Mesendoderm (in vitro differentiated cells): Measurements from ENCODE around the gene CREB3L1.
A peak's percentile ranks its signal among the peaks of the same experiment; 100 is the strongest.

Experiments used
- DNase-seq: peaks from one replicate; pipeline ENCODE4 v3.0.0; 2013
- H2AK5ac ChIP-seq: 2 replicates; pipeline ENCODE4 v1.6.1; 2013; ENCODE audit warnings: low read length, inconsistent platforms
- H2BK120ac ChIP-seq: 2 replicates; pipeline ENCODE4 v1.6.1; 2013; ENCODE audit warnings: low read depth, mild to moderate bottlenecking, low read length, moderate library complexity, mixed read lengths
- H2BK15ac ChIP-seq: replicated peaks from 2 replicates; pipeline ENCODE4 v1.6.1; 2013; ENCODE audit warnings: low read depth, mild to moderate bottlenecking, moderate library complexity
- H2BK5ac ChIP-seq: 2 replicates; pipeline ENCODE4 v1.6.1; 2013; ENCODE audit warnings: low read length, inconsistent platforms
- H3K18ac ChIP-seq: 2 replicates; pipeline ENCODE4 v1.6.1; 2013; ENCODE audit warnings: mild to moderate bottlenecking, low read length, mixed read lengths
- H3K23ac ChIP-seq: one replicate; pipeline ENCODE4 v1.6.1; 2013; ENCODE audit warnings: low read length
- H3K27ac ChIP-seq: 2 replicates; pipeline ENCODE4 v1.5.1; 2013; ENCODE audit warnings: low read depth, mild to moderate bottlenecking, inconsistent platforms, low read length, moderate library complexity
- H3K27me3 ChIP-seq: 2 replicates; pipeline ENCODE4 v1.6.1; 2013; ENCODE audit warnings: low read length, control low read depth, mild to moderate bottlenecking, inconsistent platforms; ENCODE audit not compliant: insufficient read depth, poor library complexity
- H3K36me3 ChIP-seq: 2 replicates; pipeline ENCODE4 v1.6.1; 2013; ENCODE audit warnings: low read length, inconsistent platforms; ENCODE audit not compliant: control insufficient read depth, insufficient read depth
- H3K4ac ChIP-seq: one replicate; pipeline ENCODE4 v1.6.1; 2013; ENCODE audit warnings: low read depth, mild to moderate bottlenecking, low read length, moderate library complexity
- H3K4me1 ChIP-seq: 2 replicates; pipeline ENCODE4 v1.6.1; 2013; ENCODE audit warnings: low read depth, low read length, inconsistent platforms; ENCODE audit not compliant: control insufficient read depth
- H3K4me2 ChIP-seq: 2 replicates; pipeline ENCODE4 v1.6.1; 2013; ENCODE audit warnings: low read length
- H3K4me3 ChIP-seq: 2 replicates; pipeline ENCODE4 v1.5.1; 2013; ENCODE audit warnings: mild to moderate bottlenecking, low read length
- H3K56ac ChIP-seq: one replicate; pipeline ENCODE4 v1.6.1; 2013; ENCODE audit warnings: low read length
- H3K79me1 ChIP-seq: 2 replicates; pipeline ENCODE4 v1.6.1; 2013; ENCODE audit warnings: low read length, inconsistent platforms
- H3K79me2 ChIP-seq: 2 replicates; pipeline ENCODE4 v1.6.1; 2013; ENCODE audit warnings: mild to moderate bottlenecking, low read length; ENCODE audit not compliant: control insufficient read depth, insufficient read depth
- H3K9ac ChIP-seq: 2 replicates; pipeline ENCODE4 v1.6.1; 2013; ENCODE audit warnings: low read length, inconsistent platforms
- H4K5ac ChIP-seq: one replicate; pipeline ENCODE4 v1.6.1; 2013; ENCODE audit warnings: low read length
- H4K8ac ChIP-seq: one replicate; pipeline ENCODE4 v1.6.1; 2013; ENCODE audit warnings: low read depth, mild to moderate bottlenecking, control low read depth, low read length, moderate library complexity
- WGBS: extraction: QIAGEN DNeasy Blood & Tissue Kit; methylation state at CpG from one replicate; pipeline ENCODE4 v1.1.7; 2013; ENCODE audit warnings: low lambda C conversion rate, missing lambda C conversion rate; ENCODE audit not compliant: insufficient coverage; ENCODE audit errors: extremely low coverage; 5-methylcytosine and 5-hydroxymethylcytosine counted together

CREB3L1 gene

GRCh38 chr11:46308631-46309419 lies 31.4 kb downstream of the CREB3L1 start:
- no peak overlapping the region for H2BK120ac ChIP-seq
- no peaks in the 10 kb centered on the region for H3K79me2 ChIP-seq
- no peak overlapping the region for H2BK15ac ChIP-seq
- no peak overlapping the region for H2BK5ac ChIP-seq
- no peaks in the 10 kb centered on the region for H3K4me1 ChIP-seq
- DNase-seq = peak; percentile 83
- WGBS = no CpG with 5 or more reads among the region's 12 CpGs
- H3K23ac ChIP-seq = no peak overlapping the region
- H3K56ac ChIP-seq = peak overlapping the region; percentile 25
- no peak overlapping the region for H2AK5ac ChIP-seq
- no peak overlapping the region for H3K4me2 ChIP-seq
- no peak overlapping the region for H3K18ac ChIP-seq
- no peak overlapping the region for H3K4ac ChIP-seq
- H3K27ac ChIP-seq = no peak overlapping the region
- H3K4me3 ChIP-seq = no peak overlapping the region
- no peak overlapping the region for H3K9ac ChIP-seq
- H3K36me3 ChIP-seq = no peaks in the 10 kb centered on the region
- no peaks in the 10 kb centered on the region for H3K79me1 ChIP-seq
- H3K27me3 ChIP-seq = no peaks in the 10 kb centered on the region
- no peak overlapping the region for H4K5ac ChIP-seq
- H4K8ac ChIP-seq = no peak overlapping the region

GRCh38 chr11:46309814-46310259 lies 32.4 kb downstream of the CREB3L1 start:
- Histone ChIP-seq H3K79me2 (no peaks in the 10 kb centered on the region), H3K36me3 (no peaks in the 10 kb centered on the region), H3K23ac (no peak overlapping the region), H2BK5ac (no peak overlapping the region), H3K27me3 (no peaks in the 10 kb centered on the region), H3K4ac (no peak overlapping the region), H2BK15ac (no peak overlapping the region), H4K5ac (no peak overlapping the region), H3K56ac (peak overlapping the region; percentile 6), H2AK5ac (no peak overlapping the region), H2BK120ac (no peak overlapping the region), H3K9ac (no peak overlapping the region), H3K4me1 (no peaks in the 10 kb centered on the region), H3K4me3 (no peak overlapping the region), H4K8ac (no peak overlapping the region), H3K27ac (no peak overlapping the region), H3K18ac (no peak overlapping the region), H3K4me2 (no peak overlapping the region), H3K79me1 (no peaks in the 10 kb centered on the region)
- DNase-seq = peak; percentile 76
- no CpG with 5 or more reads among the region's 4 CpGs for WGBS

- no peak overlapping the region for H3K23ac ChIP-seq
- no peak overlapping the region for H2AK5ac ChIP-seq
- H2BK5ac ChIP-seq = no peak overlapping the region
- H3K79me1 ChIP-seq = no peaks in the 10 kb centered on the region
- no peaks in the 10 kb centered on the region for H3K36me3 ChIP-seq
- no peaks in the 10 kb centered on the region for H3K79me2 ChIP-seq
- H3K27ac ChIP-seq = no peak overlapping the region
- H2BK120ac ChIP-seq = no peak overlapping the region
- no peak overlapping the region for H2BK15ac ChIP-seq
- H3K4me1 ChIP-seq = no peaks in the 10 kb centered on the region
- no peak overlapping the region for H3K9ac ChIP-seq
- no peak overlapping the region for H4K8ac ChIP-seq
- no peaks in the 10 kb centered on the region for H3K27me3 ChIP-seq
- H4K5ac ChIP-seq = no peak overlapping the region
- no peak overlapping the region for H3K18ac ChIP-seq
- H3K4me3 ChIP-seq = no peak overlapping the region
- H3K4ac ChIP-seq = no peak overlapping the region
- no peak overlapping the region for H3K56ac ChIP-seq
- H3K4me2 ChIP-seq = no peak overlapping the region
- DNase-seq = peak; percentile 96
- WGBS = no CpG with 5 or more reads among the region's 16 CpGs
Observed at GRCh38 chr11:46315033-46315738, 37.7 kb downstream of the CREB3L1 start.

- Histone ChIP-seq H3K4me2 (no peak overlapping the region), H3K79me1 (no peaks in the 10 kb centered on the region), H3K27ac (no peak overlapping the region), H3K4me1 (no peaks in the 10 kb centered on the region), H3K36me3 (no peaks in the 10 kb centered on the region), H4K8ac (no peak overlapping the region), H3K79me2 (no peaks in the 10 kb centered on the region), H3K9ac (no peak overlapping the region), H2BK5ac (no peak overlapping the region), H3K4ac (no peak overlapping the region), H3K4me3 (no peak overlapping the region), H4K5ac (no peak overlapping the region), H3K23ac (no peak overlapping the region), H3K18ac (no peak overlapping the region), H2AK5ac (no peak overlapping the region), H3K27me3 (no peaks in the 10 kb centered on the region), H2BK120ac (no peak overlapping the region), H3K56ac (no peak overlapping the region), H2BK15ac (no peak overlapping the region)
- DNase-seq = no peak
- no CpG with 5 or more reads among the region's 12 CpGs for WGBS
Observed at GRCh38 chr11:46315783-46316563, 38.5 kb downstream of the CREB3L1 start.

- Histone ChIP-seq H3K27ac (no peak overlapping the region), H3K4me1 (no peaks in the 10 kb centered on the region), H3K36me3 (no peaks in the 10 kb centered on the region)
Observed at GRCh38 chr11:46319074-46319453, 41.6 kb downstream of the CREB3L1 start.

More at GRCh38 chr11:46319074-46319453, 41.6 kb downstream of the CREB3L1 start:
- Histone ChIP-seq H3K4me3 (no peak overlapping the region), H2BK120ac (no peak overlapping the region), H3K79me1 (no peaks in the 10 kb centered on the region), H4K8ac (no peak overlapping the region), H2AK5ac (no peak overlapping the region), H2BK5ac (no peak overlapping the region), H3K4me2 (no peak overlapping the region), H3K79me2 (no peaks in the 10 kb centered on the region), H3K9ac (no peak overlapping the region), H3K27me3 (no peaks in the 10 kb centered on the region), H3K23ac (no peak overlapping the region), H2BK15ac (no peak overlapping the region), H3K4ac (no peak overlapping the region), H4K5ac (no peak overlapping the region), H3K56ac (peak overlapping the region; percentile 25), H3K18ac (no peak overlapping the region)
- DNase-seq = no peak
- WGBS = no CpG with 5 or more reads among the region's 5 CpGs
